COR-L47 (cell line): ENCODE data around the gene INVS.
"Not testable (repeated sequence)": the region's sequence is repeated elsewhere in the genome, so short reads cannot be mapped to it uniquely, and the experiment has no call there.

ENCODE experiments used
- DNase-seq: peaks from one replicate; lab custom pipeline; 2025; lab: John Stamatoyannopoulos, UW

The INVS gene

GRCh38 chr9:100338736-100339135 is 239.7 kb downstream of the INVS start:
- not testable (repeated sequence) for DNase-seq

- DNase-seq, result no peak
Observed at GRCh38 chr9:100340224-100340623, 241.2 kb downstream of the INVS start.

- DNase-seq, result no peak
Observed at GRCh38 chr9:100341889-100342288, 242.8 kb downstream of the INVS start.

- no peak for DNase-seq
Observed at GRCh38 chr9:100346836-100347235, 247.8 kb downstream of the INVS start.

- no peak for DNase-seq
Observed at GRCh38 chr9:100350188-100350587, 251.1 kb downstream of the INVS start.
